HG03354 (cell line): ENCODE data around the gene C9orf78.

ENCODE experiments used
- ATAC-seq: cut with Tn5 transposase; IDR thresholded peaks from one replicate; pipeline ENCODE4 v1.9.1; 2021; ENCODE audit warnings: mild to moderate bottlenecking; ENCODE audit not compliant: unreplicated experiment, poor library complexity, severe bottlenecking

The C9orf78 gene, protein sequence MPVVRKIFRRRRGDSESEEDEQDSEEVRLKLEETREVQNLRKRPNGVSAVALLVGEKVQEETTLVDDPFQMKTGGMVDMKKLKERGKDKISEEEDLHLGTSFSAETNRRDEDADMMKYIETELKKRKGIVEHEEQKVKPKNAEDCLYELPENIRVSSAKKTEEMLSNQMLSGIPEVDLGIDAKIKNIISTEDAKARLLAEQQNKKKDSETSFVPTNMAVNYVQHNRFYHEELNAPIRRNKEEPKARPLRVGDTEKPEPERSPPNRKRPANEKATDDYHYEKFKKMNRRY

DNA sequence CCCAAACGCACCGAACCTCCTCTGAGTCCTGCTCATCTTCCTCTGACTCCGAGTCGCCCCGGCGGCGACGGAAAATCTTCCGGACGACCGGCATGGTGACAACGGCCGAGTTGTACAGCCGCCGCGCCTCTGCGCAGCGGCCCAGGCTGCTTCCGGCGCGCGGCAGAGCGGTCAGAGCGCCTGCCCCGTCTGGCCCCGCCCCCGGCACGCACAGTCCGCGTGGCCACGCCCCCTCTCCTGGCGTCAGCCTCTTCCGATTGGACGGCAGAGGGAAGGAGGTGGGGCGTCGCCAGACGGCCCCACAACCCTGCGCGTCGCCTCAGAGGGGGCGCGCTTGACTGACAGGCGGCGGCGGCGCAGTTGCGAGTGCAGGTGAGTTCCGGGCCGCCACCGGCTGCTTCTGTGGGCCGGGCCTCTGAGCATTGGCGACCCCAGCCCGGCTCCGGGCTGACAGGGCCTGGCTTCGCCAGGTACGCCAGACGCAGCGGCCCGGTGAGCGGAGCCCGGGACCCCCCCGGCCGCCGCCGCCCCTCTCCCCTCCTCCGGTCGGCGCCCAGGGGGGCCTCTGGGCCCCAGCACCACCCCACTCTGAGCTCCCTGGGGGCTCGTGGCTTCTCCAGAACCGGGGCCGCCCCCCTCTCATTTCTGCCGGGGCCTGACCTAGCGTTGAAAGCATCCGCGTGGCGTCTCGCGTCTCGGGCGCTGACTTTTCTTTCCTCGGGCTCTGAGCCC lies at the start of gene C9orf78, which contains the start of gene USP20:
C9orf78 (minus strand) TSS at position 148 of the 732 bp plus-strand sequence; CDS start at position 94, 54 bp downstream.
USP20 (plus strand) TSS at position 331 of the 732 bp plus-strand sequence. CDS start 17,098 bp downstream, outside the sequence.
- ATAC-seq = peak; percentile 92

DNA sequence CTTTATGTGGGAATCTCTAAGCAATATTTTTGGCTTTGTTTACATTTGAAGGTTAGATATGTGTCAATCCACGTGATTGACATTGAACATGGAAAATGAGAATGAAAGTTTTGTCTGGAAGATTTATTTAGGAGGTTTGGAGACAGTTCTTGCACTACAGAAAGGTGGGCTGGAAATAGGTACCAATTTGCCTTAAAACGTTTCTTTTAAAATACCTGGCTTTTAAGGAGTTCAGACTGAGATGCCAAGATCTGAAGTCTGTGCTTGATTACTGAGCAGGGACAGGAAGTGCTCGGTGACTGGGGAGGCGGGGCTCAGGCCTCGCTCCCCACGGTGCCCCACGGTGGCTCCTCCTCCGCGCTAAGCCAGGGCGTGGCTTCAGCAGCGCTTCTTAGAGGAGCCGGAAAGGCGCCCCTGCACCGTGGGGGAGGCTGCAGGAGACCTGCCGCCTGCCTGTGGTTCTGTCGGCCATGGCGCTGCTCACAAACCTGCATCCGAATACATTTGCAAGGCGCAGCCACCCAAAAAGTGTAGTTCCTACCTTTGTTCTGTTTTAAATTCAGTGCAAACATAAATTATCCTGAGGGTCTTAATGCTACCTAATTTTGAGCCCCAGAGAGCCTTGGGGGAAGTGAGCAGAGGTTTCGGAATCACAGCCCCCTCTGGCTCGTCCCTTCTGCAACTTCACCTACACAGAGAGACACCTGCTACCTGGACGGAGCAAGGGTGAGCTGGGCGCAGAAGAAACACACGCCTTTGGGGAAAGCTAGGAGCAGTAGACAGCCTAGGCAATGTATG lies 49.3 kb upstream of the C9orf78 start:
- peak; percentile 54 for ATAC-seq

DNA sequence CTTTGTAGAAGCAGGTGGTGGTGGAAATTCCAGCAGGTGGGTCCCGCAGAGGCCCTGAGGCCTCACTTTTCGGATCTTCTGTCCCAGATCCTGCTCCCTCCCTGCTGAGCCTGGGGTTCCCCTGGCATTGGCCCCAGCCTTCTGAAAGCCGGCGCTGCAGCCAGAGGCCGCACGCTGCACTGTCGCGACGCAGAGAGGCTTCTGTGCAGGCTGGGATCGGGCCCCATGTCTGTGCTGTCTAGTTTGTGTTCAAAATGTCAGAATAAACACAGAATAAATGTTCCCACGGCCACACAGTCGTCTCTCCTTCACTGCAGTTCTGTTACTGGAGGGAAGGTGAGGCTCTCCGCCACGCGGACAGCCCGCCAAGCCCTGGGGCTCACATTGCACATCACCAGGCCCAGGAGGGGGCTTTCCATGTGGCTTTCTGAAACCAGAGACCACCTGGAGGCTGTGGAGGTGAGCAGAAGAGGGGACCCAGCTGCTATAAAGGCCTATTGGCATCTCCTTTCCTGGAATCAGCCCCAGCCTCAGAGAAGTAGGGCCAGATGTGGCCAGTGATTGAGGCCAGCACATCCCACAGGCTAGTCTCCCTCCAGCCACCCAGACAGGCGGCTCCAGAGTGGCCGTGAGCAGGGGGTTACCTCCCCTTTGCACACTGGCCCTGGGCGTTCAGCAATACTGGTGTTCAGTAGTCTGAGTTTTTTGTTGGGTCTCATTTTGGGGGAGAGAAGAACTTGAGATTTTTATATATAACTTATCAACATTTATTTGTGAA lies 46.7 kb upstream of the C9orf78 start:
- ATAC-seq = no peak

DNA sequence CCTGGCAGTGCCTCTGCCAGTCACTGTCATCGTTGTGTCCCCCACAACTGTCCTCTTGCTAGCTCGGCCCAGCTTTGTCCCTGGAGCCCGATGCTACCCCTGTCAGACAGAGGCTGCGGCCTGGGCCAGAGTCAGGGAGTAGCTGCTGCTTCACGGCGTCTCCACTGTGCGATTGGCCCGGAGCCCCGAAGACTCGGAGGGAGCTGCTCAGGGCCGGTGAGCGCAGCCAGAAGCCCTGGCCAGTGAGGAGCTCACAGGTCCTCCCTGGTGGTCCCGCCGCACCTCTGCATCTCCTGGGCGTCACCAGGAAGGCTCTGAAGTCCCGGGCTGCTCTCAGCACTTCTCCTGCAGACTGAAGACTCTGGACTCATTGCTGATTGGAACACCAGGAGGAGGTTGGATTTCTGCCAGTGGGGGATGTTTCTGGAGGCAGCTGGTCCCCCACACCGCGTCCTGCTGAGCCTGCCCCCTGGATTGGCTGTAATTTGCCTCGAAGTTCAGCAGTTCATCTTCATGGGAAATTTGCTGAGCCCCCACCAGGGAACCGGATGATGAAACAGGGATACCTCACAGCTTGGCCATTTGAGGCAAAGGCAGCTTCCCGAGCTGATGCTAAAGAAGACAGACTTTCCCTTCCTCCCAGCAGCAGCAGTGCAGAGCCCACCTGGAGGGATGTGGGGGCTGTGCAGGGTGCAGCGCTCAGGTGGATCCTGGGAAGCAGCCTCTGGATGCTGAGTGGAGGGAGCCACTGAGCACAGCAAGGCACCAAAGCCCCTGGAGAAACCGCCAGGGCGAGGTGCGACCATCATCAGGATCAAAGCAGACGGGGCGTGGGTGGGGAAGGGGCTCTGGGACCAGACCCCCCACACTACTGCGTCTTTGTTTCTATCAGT lies 45.8 kb upstream of the C9orf78 start:
- no peak for ATAC-seq

DNA sequence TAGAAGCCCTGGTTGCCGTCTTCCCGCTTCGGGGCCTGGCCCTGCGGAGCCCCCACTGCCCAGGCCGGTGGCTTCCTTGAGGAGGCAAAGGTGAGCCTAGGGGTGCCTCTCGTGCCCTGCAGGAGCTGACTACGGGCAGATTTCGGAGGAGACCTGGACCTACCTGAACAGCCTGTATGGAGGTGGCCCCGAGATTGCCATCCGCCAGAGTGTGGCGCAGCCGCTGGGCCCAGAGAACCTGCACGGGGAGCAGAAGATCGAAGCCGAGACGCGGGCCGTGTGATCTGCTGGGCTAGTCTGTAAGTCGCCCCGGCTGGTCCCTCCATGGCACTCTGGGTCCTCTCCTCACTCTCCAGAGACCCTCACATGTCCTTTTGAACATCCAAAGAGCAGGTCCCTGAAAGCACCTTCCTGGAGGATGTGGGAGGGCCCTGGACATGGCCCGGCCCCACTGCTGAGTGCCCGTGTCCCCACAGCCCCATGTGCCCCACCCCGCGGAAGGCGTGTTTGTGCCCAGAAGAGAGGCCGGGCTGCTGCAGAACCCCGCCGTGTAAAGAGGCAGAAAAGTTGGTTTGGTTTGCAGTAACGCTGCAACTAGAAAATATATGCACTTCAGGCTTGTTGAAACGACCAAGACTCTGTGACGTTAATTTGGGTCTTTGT lies 45.0 kb upstream of the C9orf78 start:
- no peak for ATAC-seq

DNA sequence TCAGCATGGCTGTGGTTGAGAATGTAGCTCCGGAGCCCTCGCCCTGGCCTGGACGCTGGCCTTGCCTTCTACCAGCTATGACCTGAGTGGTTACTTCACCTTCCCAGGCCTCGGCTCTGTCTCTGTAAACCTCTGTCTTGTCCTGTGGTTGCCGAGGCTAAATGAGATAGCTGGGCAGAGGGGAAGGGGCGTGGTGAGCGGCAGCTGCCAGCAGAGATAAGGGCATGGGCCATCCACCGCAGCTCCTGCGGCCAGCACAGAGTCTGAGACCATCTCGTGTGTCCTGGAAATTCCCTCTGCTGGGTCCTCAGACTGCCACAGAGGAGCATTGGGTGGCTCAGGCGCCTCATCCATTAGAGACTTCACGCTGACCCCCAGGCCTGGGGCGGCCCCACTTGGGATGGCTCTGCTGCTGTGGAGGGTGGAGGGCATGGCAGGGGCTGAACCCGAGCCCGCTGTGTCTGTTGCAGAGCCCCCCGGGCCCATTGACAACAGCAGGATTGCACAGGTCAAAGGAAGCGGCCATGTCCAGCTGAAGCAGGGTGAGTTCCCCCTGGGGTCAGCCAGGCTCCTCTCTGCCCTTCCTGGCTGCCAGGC lies 44.1 kb upstream of the C9orf78 start:
- no peak for ATAC-seq

DNA sequence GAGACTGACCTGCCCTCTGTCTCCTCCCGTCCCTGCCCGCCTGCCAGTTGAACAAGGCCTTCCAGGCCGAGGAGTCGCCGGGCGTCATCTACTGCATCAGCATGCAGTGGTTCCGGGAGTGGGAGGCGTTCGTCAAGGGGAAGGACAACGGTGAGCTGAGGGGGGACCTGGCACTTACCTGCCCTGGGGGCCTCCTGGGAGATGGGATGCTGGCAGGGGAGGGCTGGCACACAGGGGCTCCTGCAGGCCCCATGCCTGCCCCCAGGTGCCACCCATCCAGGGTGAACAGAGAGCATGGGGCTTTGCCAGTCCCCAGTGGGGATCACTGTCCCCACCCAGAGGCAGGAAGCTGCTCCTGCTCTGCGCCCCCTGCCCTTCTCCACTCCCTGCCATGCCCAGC lies 43.2 kb upstream of the C9orf78 start:
- ATAC-seq = no peak

DNA sequence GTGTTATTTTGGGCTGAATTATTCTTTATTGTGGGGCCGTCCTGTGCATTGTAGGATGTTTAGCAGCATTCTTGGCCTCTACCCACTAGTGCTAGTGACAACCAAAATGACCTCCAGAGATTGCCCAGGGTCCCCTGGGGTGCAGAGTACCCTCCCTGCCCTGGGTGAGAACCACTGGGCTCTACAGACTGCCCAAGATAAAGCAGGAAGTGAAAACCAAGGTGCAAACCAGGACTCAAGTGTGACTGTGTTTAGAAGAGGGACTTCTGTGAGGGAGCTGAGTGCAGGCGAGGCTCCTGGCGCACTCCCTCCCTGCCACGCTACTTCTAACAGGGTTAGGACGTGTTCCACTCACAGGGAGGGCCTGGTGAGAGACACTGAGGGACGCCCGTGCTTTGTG lies 41.7 kb upstream of the C9orf78 start:
- no peak for ATAC-seq

DNA sequence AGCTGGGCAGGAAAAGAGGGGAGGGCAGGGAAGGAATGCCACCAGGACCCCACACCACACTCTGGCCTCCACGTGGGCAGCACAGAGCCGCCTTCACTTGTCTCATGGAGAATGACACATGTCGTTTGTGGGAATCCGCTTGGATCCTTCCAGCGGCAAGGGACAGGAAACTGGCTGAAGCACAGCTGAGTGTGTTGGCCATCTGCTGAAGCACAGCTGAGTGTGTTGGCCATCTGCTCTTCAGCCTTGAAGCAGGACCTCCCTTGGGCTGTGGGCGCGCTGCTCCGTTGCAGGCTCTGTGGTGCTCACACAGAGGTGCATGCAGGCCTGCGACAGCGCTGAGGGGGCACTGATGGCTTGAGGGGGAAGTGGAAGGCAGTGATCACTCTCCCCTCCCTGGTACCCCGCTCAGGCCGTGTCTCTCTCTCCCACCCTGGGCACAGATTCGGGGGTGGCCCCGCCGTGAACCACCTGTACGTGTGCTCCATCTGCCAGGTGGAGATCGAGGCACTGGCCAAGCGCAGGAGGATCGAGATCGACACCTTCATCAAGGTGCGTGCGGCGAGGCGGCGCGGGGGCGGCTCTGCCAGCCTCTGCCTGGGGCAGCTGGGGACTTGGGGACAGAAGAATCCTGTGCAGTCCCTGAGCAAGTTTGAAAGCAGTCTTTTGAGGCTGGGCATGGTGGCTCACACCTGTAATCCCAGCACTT lies 40.8 kb upstream of the C9orf78 start:
- no peak for ATAC-seq

DNA sequence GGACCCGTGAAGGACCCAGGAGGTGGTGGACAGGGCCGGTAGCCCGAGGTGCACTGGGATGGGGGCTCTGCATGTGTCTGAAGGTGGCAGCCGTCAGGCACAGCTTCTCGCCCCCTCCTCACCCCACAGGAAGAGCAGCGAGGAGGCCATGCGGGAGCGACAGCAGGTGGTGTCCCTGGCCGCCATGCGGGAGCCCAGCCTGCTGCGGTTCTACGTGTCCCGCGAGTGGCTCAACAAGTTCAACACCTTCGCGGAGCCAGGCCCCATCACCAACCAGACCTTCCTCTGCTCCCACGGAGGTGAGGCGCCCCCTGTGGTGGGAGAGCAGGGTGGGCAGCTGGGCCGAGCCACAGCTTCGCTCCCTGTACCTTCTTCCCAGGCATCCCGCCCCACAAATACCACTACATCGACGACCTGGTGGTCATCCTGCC lies 40.1 kb upstream of the C9orf78 start:
- no peak for ATAC-seq

DNA sequence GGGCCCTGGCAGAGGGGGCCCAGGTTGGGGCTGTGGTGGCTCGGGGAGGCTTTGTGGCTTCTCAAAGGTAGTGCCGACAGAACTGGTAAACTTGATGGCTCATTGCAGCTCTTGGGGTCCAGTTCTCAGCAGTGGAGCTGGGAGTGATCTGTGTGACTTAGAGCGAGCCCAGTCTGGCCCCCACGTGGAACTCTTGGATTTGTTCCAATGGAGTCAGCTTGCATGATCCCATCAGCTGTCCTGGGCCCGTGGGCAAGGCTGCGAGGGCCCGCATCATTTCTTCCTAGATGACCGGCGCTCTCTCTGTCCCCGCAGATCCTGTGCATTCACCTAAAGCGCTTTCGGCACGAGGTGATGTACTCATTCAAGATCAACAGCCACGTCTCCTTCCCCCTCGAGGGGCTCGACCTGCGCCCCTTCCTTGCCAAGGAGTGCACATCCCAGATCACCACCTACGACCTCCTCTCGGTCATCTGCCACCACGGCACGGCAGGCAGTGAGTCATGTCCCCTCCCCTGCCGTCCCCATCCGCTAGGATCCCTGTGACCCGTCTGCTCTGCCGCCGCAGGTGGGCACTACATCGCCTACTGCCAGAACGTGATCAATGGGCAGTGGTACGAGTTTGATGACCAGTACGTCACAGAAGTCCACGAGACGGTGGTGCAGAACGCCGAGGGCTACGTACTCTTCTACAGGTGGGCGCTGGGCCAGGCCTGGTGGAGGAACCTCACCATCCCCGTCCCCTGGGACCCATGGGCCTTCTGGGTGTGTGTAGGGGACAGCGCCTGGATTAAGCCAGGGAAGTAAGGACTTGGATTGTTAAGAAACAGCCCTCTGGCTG lies 39.4 kb upstream of the C9orf78 start:
- ATAC-seq = no peak

DNA sequence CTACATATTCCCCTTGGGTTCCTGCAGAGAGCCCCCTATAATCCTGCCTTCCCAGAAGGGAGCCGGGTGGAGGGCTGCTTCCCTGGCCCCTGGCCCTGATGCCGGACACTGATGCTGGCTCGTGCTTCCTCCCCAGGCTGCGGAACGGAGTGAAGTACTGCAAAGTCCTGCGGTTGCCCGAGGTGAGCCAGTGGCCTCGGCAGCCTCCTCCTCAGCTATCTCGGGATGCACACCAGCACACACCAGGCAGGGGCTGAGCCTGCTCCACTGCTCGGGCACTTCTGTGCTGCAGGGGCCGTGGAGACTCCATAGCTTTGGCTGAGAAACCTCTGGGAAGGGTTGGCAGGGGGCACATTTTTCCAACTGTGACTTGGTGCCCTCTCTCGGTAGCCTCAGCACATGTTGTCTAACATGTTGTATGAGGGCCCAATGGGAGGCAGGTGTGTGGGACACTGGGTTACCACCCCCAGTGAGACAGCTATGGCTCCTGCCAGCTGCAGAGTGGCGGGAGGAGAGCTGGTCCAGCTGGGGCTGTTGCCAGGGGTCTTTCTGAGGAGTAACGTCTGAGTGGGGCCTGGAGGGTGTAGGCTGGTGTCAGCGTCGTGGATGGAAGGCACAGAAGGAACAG lies 38.6 kb upstream of the C9orf78 start:
- no peak for ATAC-seq

DNA sequence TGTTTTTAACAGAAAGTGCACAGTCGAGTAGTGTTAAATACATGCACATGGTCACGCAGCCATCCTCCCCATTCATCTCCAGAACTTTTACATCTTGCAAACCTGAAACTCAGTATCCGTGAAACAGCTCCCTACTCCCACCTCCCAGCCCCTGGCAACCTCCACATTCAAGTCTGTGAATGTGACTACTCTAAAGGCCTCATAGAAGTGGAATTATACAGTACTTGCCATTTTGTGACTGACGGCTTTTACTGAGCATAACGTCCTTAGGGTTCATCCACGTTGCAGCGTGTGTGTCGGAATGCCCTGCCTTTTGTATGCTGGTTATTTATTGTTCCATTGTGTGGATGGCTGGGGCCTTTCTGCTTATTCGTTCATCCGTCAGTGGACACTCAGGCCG lies 36.0 kb upstream of the C9orf78 start:
- ATAC-seq = no peak

DNA sequence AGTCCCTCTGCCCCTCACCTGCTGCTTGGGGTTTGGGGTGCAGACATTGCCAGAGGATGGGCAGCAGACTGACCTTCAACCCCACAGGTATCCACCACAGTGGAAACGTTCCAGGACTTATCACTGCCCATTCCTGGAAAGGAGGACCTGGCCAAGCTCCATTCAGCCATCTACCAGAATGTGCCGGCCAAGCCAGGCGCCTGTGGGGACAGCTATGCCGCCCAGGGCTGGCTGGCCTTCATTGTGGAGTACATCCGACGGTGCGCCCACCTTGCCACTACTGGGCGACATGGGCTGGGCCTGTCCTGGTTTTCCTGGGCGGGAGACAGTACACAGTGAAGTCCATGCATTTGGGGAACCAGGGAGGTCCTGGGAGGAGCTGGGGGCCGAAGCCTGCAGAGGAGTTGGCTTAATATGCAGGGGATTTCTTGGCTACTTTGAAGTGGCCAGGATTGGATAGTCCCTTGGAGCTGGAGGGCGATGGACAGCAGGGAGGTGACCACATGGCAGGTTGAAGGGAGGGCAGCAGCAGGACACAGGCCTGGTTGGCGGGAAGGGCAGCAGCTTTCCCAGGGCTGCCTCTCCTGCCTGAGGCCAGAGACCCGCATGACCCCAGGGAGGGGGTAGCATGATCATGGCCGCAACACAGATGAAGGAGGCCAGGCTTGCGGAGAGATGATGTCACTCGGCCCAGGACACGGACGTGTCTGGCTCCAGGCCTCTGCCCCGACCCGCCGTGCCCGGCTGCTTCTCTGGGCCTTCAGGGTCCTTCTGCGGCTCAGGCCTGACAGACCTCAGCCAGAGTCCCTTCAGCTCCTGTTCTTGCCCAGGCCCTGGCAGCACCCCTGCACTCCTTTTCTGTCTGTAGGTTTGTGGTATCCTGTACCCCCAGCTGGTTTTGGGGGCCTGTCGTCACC lies 34.8 kb upstream of the C9orf78 start:
- ATAC-seq = no peak

DNA sequence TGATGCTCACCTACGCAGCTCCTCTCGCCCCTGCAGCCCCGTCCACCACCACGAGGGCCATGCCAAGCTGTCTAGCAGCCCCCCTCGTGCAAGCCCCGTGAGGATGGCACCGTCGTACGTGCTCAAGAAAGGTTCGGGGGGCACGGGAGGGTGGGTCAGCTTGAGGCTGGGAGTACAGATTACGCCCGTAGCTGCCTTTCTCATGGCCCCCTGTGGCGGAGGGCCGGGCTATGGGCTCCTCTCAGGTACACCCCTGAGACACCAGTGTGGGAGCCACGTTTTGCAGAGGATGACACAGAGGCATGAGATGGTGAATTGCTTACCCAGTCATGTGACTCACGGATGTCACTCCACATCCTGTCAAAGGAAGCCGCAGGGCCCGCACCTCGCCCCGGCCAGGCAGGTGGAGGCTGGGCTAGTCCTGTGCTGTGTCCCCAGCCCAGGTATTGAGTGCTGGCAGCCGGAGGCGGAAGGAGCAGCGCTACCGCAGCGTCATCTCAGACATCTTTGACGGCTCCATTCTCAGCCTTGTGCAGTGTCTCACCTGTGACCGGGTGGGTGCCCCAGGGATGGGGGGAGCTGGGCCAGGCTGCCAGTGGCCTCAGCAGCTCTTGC lies 33.9 kb upstream of the C9orf78 start:
- ATAC-seq = no peak
